AG20443 (cell line): ENCODE data around the gene TRAF7.
"Not testable (repeated sequence)": the region's sequence is repeated elsewhere in the genome, so short reads cannot be mapped to it uniquely, and the experiment has no call there.

Experiments
- DNase-seq: peaks from one replicate; pipeline ENCODE4 v3.0.0; 2012; ENCODE audit warnings: low spot score, mixed read lengths

TRAF7 gene

DNA sequence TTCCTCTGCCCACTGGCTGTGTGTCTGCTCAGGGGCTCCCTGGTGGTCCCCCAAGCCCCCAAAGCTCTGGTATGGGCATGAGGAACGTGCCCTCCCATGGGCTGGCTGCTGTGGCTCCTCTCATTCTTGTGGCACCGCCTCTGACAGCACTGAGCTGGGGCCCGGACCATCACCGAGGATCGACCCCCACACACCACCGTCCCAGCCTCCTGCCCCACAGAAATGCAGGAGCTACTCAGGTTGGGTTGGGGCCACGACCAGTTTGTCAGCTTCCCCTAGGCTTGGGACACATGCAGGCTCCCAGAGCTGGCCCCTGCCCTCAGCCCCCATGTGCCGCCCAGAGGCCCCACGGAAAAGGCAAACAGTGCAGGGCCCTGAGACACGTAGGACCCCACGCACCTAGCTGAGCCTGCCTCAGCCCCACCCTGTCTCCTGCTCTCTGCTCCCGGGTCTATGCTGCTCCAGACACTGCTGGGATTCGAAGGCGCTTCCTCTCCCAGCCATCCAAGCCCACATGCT is 44.1 kb downstream of the TRAF7 start:
- DNase-seq = no peak

DNA sequence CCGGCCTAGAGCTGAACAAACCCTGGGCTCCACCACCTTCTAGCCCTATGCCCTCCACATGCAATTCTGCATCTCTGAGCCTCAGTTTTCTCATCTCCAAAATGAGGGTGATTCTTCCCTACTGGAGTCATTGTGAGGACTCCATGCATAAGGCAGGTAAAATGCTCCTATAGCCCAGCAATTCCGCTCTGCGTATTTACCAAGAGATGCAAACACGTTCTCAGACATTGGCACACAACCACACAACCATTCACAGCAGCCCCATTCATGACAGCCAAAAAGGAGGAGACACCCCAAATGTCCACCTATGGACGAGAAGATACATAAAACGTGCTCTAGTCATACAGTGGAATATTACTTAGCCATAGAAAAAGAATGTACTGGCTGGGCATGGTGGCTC is 44.7 kb downstream of the TRAF7 start:
- no peak for DNase-seq

DNA sequence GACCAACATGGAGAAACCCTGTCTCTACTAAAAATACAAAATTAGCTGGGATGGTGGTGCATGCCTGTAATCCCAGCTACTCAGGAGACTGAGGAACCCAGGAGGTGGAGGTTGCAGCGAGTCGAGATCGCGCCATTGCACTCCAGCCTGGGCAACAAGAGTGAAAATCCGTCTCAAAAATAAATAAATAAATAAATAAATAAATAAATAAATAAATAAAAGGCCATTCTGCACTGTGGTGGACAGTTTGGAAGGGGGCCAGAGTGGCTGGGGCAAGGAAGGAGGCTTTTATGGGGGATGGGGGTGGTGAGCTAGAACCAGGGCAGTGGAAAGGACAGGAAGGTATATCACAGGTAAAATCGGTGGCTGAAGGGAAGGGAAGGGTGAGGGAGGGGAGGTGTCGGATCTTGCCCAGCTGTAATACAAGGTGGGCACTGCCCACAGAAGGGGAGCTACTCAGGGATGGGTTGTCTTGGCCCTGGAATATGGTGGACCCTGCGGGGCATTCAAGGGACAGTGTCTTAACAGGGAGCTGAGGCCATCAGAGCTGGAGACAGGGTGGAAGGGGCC is 47.6 kb downstream of the TRAF7 start:
- DNase-seq = not testable (repeated sequence)

DNA sequence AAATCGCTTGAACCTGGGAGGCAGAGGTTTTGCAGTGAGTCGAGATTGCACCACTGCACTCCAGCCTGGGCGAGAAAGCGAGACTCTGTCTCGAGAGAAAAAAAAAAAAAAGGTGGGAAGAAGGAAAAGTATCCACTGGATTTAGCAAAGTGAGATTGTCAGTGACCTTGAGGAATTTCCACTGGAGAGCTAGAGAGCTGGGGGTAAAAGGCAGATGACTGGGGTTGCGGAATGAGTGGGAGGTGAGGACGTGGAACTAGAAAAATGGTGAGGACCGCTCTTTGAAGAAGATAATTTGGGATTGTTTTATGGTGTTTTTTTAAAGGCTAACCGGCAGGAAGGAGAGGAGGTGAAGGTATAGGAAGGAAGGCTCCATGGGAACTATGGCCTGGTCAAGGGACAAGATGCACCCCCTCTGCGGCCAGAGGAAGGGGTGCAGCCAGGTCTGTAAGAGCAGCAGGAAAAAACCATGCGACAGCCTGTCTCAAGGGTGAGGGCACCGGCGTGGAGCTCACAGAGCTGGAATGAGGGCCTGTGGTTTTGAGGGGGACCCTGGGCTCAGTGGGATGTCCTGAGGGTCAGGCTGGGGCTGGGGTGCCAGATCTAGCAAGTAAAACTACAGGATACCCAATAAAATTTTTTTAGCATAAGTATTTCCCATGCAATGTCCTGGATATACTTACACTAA is 49.0 kb downstream of the TRAF7 start:
- no peak for DNase-seq

DNA sequence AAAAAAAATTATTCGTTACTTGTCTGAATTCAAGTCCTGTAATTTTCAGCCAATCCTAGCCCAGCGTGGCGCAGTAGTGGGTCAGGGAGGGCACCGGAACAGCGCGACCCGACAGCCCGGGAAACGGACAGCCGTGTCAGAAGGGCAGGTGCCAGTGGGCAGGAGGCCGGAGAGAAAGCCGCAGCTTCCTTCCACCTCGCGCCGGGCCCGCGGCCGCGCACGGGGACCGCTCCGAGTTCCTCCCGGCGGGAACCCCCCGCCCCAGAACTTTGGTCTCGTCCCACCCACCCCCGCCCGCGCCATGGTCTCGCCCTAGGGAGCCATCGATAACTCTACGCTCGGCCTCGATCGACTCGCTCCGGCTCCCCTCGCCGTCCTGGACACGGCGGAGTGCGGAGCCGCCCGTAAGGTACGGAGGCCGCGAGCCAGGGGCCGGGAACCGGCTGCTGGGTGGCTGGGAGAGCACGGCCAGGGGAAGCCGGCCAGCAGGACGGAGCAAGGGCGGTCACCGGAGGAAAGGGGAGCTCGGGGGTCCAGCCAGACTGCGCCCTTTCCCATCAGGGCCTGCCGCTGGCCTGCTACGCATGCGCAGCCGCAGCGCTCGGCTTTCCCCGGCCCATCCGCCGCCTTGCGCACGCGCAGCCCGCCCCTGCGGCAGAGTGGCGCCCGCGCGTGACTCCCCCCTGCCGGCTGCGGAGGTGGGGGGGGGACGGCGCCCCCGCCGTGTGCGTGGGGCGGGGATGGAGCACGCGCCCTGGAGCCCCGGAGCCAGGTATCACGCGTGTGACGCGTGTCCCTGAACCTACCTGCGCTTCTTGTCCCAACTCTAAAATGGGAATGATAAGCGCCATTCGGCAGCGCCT is 49.8 kb downstream of the TRAF7 start, which contains the start of gene MLST8:
TSS of gene MLST8 (plus strand) at position 351 of the 863 bp plus-strand sequence. CDS start 632 bp downstream, outside the sequence.
- DNase-seq = peak; percentile 100

DNA sequence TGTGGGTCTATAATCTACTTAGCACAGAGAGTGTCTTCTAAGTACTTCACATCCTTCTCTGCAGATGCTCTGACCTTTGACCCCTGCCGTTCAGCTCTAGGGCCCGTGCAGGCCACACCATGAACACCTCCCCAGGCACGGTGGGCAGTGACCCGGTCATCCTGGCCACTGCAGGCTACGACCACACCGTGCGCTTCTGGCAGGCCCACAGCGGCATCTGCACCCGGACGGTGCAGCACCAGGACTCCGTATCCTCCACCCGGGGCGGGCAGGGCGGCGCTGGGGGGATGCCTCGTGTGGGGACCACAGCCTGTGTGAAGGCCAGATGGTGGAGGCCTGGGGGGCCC is 50.4 kb downstream of the TRAF7 start:
- DNase-seq = no peak

DNA sequence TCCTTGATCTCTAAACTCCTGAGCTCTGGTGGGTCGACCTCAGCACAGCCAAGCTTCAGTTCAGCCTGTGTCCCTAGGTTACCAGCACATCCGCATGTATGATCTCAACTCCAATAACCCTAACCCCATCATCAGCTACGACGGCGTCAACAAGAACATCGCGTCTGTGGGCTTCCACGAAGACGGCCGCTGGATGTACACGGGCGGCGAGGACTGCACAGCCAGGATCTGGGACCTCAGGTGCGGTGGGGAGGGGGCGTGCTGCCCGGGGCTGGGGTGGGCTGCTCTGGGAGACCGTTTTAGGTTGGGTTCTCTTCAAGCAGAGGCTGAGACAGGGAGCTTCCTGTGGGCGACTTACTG is 50.8 kb downstream of the TRAF7 start:
- DNase-seq = no peak

DNA sequence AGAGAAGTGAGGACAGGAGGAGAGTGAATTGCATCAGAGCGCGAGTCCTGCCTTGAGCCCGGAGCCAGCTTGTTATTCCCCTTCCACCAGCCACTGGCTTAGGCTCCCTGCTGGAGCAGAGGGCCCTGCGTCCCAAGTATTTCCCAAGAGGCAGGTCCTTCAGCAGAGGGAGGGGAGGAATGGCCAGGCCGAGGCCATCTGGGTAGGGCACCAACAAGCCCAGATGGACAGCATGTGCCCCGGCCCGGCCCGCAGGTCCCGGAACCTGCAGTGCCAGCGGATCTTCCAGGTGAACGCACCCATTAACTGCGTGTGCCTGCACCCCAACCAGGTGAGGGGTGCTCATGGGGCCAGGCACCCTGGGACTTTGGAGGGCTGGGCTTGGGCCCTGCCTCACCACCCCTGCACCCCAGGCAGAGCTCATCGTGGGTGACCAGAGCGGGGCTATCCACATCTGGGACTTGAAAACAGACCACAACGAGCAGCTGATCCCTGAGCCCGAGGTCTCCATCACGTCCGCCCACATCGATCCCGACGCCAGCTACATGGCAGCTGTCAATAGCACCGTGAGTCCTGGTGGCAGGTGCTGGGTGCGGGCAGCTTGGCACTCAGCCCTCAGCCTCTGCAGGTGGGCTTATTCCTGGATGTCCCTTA is 51.3 kb downstream of the TRAF7 start:
- DNase-seq = no peak

DNA sequence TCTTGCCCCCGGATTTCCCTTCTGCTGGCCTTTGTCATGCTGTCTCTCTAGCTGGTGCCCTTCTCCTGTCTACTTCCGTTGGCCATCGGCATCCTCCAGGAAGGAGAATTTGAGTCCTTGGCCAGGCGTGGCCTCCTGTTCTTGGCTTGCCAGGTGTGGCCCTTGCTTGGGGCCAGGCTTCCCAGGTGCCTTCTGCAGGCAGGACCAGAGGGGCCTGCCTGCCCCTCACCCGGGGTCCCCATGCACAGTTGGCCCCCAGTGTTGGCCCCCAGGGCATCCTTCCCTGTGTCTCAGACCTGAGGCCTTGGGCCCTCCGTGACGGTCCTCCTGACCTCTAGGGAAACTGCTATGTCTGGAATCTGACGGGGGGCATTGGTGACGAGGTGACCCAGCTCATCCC is 52.3 kb downstream of the TRAF7 start:
- DNase-seq = no peak

DNA sequence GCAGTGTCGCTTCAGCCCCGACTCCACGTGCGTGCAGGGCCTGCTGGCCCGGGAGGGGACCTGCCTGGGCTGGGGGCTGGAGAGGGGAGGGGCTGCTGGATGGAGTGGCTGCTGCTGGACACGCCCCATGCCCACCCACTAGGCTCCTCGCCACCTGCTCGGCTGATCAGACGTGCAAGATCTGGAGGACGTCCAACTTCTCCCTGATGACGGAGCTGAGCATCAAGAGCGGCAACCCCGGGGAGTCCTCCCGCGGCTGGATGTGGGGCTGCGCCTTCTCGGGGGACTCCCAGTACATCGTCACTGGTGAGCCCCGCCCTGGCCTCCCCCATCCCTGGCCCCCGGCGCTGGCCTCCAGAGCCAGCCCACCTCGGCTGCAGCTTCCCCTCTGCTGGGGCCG is 52.7 kb downstream of the TRAF7 start:
- DNase-seq = no peak

DNA sequence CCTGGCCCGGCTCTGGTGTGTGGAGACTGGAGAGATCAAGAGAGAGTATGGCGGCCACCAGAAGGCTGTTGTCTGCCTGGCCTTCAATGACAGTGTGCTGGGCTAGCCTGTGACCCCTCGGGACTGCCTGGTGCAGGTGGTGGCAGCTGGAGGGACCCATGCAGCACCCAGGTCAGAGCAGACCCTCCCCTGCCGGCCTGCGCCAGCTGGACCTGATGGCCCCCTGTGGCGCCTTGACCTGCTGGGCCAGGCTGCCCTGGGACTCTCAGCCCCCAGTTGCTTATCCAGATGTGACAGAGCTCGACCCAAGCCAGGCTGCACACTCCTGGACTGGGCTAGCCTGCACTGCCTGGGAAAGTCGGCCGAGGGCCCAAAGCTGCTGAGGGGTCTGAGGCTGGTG is 53.2 kb downstream of the TRAF7 start:
- DNase-seq = no peak

DNA sequence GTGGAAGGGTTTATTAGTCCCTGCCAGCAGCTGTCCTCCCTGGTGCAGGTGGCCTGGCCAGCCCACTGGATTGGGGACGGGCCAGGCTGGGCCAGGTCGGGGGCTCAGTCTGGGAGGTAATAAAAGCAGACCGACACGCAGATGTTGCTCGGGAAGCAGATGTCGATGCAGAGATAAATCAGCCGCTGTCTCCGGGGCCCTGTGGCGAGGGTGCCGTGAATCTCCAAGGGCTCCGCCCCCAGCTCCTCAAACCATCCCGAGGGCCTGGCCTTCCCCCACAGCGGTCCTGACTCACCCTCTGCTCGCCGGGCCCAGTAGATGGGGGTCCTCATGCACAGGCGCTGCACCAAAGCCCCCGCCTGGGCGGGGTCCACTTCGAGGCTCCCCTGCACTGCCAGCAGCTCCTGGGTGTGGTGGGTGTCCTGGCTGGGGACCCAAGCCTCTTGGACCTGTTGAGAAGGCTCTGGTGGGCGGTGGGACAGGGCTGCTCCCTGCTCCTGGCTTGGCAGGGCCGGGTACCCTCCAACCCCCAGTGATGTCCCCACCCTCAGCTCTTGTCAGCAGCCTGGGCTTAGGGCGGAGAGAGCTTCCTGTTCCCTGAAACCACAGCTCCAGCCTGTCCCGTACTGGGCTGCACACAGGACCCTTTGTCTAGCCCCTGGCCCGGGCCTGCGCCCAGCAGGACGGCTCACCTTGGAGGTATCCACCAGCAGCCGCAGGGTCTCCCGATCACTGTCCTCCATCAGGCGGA is 53.9 kb downstream of the TRAF7 start:
- DNase-seq = no peak

DNA sequence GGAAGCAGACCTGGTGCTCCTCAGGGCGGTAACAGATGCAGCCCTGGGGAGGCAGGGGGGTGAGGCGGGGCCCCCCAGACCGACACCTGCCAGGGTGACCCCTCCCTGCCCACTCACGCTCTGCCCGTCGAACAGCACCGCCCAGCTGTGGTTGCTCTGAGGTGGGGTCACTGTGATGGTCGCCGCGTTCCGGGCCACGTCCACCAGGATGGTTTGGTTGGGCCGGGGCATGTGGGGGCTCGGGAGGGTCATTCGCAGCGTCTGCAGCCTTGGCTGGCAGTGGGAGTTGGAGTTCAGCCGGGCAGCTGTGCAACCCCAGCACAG is 54.4 kb downstream of the TRAF7 start:
- no peak for DNase-seq

DNA sequence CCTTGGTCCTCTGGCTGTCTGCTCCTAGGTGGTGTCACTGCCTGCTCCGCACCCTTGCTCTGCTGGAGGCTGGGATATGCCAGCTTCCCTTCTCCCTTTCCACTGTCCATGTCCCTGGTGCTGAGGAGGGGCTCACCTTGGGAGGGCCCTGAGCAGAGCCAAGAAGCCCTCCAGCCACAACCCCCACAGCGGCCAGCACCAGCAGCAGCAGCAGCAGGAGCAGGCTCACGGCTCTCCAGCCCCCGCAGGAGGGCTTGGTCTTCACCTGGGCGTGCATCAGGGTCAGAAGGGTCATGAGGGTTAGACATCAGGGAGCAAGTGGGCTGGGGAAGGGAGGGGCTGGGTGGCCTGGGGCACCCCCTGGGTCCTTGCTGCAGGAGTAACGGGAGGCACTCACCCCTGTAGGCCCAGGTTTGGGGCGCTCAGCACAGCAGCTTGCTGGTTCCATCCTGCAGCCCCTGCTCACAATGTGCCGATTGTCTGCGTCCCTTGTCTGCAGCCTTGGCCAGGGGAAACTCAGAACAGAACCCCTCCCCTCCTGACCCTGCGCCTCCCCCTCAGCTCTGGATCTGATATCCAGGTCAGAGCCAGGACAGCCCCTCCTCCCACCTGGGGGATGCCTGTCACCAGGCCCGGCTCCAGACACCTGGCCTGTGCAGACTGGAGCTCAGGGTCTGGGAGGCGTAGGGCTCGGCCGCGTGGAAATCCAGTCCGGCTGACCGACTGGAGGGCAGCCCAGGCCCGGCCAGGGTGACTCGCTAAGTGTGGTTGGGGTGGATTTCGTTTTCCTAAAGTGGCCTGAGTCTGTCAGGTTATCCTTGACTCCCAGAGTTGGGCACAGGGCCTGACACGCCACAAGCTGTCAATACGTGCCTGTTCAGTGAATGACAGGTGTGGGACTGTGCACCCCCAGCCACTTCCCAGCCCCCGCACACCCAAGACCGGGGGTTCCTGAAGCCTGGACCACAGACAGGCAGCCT is 55.1 kb downstream of the TRAF7 start, which contains the start of gene BRICD5:
TSS of gene BRICD5 (minus strand) at position 478 of the 980 bp plus-strand sequence. CDS start at position 448, 30 bp downstream.
- peak; percentile 48 for DNase-seq

DNA sequence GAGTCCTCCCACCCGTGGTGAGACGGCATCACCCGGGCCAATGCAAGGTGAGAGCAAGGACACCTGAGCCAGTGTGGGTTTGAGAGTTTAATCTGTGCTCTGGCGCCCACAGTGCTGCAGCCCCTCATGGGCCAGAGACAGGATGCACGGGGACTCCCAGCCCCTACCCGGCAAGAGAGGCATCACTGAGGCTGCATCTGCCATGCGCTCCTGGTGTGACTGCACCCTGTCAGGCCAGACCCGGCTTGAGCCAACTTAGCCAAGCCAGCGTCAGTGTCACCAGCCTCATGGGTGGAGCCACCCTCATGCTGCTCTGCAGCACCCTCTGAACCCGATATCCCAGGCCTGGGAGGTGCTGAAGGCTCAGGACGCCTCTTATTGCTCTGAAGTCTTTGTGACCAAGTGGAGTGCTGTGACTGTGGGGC is 56.4 kb downstream of the TRAF7 start:
- no peak for DNase-seq

DNA sequence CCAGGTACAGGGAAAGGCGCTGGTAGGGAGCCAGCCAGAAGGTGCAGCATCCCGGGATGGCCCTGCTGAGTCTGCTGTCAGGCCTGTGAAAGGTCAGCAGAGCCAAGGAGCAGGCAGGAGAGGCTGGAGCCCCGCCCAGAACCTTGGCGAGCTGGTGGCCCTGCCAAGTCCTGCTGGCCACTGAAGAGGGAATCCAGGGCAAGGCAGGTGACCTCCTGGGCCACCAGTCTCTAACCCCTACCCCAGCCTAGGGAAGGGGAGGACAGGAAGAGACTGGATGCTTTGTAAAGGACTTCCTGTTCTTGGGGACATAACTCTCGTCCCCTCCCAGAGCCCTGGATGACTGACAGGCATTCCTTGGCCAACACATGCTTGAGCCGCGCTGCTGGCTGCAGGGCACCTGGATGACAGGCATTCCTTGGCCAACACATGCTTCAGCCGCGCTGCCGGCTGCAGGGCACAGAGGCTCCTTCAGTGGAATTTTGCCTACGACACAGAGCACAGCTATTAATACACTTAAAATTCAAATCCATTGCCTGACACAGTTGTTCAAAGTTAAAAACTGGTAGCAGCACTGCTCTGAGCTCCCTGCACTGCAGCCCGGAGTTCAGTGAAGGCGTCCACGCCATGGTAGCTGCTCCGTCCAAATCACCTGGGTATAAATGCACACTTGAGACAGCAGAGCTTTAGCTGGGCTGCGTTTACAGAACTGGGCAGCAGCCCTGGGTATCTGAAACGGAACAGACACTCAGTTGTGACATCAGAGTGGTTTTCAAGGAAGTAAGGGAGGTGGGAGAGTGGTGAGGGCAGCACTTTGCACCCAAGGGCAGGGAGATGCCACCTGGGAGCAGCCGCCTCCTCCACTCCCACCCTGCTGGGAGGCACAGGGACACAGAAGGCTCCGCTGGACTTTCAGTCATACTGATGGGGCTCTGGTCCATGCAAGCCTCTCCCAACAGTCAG is 57.1 kb downstream of the TRAF7 start:
- DNase-seq = no peak

DNA sequence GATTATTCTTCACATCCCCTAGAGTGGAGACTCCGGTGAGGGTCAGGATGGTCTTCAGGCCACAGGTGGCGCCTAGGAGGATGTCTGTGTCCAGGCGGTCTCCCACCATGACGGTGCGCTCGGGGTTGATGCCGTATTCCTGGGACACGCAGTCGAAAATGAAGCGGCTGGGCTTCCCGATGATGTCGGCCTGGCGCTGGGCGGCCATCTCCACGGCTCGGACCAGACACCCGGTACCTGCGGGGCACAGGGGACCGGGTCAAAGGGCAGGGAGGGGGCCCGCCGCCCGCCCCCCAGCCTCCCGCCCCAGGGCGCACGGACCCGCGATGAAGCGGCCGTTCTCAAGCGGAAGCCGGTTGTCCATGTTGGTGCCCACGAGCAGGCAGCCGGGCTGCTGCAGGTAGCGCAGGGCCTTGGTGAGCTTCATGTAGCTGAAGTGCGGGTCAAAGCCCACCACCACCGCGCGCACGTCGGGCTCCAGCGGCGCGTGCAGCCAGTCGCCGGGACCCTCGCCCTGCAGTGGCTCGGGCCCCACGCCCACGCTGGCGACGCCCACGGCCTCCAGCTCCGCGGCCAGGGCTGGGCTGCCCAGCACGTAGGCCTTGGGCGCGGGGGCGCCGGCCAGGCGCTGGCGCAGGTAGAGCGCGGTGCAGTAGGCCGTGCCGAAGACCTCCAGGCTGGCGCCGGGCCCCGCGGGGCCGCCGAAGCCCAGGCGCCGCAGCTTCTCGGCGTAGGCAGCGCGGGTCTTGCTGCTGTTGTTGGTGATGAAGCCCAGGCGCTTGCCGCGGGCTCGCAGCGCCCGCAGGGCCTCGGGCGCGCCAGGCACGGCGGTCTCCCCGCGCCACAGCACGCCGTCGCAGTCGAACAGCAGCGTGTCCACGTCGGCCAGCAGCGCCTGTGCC is 58.5 kb downstream of the TRAF7 start:
- no peak for DNase-seq

DNA sequence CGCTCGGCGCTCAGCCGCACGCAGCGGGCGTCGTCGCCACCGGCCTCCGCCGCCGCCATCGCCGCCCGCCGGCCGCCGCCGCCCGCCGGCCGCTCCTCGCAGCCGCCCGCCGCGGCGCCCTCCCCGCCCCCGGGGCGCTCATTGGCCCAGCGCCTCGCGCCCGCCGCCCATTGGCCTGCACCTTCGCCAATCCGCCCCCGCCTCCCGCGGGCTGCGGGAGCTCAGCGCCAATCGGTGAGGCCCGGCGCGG is 59.1 kb downstream of the TRAF7 start, which contains the start of gene PGP:
TSS of gene PGP (minus strand) at position 122 of the 250 bp plus-strand sequence. CDS start at position 59, 63 bp downstream.
- no peak for DNase-seq
